Muscle of leg (tissue), 16 donors: ENCODE data around the gene B3GALNT2. TPM values are rescaled to one million over a fixed set of nuclear protein-coding genes. Genes with fewer than 3 reads are reported as not detected.
"Not testable (repeated sequence)": the region's sequence is repeated elsewhere in the genome, so short reads cannot be mapped to it uniquely, and the experiment has no call there.

Experiments used
- DNase-seq: peaks from one replicate; pipeline ENCODE4 v3.0.0; 2013
- H3K27ac ChIP-seq: one replicate; pipeline ENCODE4 v1.5.1; 2013; ENCODE audit warnings: mild to moderate bottlenecking, low read length, control low read depth
- H3K27me3 ChIP-seq: one replicate; pipeline ENCODE4 v1.6.1; 2013; ENCODE audit warnings: low read length; ENCODE audit not compliant: control insufficient read depth, insufficient read depth
- H3K36me3 ChIP-seq: one replicate; pipeline ENCODE4 v1.6.1; 2013; ENCODE audit warnings: low read length; ENCODE audit not compliant: control insufficient read depth, insufficient read depth
- H3K4me1 ChIP-seq: one replicate; pipeline ENCODE4 v1.6.1; 2013; ENCODE audit warnings: low read length; ENCODE audit not compliant: control insufficient read depth, insufficient read depth
- H3K4me3 ChIP-seq: one replicate; pipeline ENCODE4 v1.5.1; 2013; ENCODE audit warnings: low read length, control low read depth
- H3K9me3 ChIP-seq: replicated peaks from 2 replicates; pipeline ENCODE4 v1.6.1; 2013; ENCODE audit warnings: low read depth, low read length; ENCODE audit not compliant: control insufficient read depth
- WGBS: methylation state at CpG from one replicate; pipeline ENCODE4 v1.1.5; 2013; ENCODE audit warnings: missing lambda C conversion rate; ENCODE audit not compliant: insufficient coverage; 5-methylcytosine and 5-hydroxymethylcytosine counted together
- long read RNA-seq, 11 donors: transcript quantifications; one replicate each; lab custom pipeline, GENCODE V29; 2026
- polyA plus RNA-seq, 8 donors: library from polyadenylated mRNA; unstranded; fragments of 120-200 nt; gene quantifications; one replicate each; pipeline versions ENCODE4 v1.2.1 to v1.2.3, GENCODE V29; 2013; ENCODE audit warnings: inconsistent platforms in 1 of 8, low replicate concordance in 1 of 8; ENCODE audit not compliant: insufficient read length in 8 of 8, insufficient read depth in 1 of 8
- total RNA-seq: library from RNA; stranded (reverse); fragments of 120-200 nt; gene quantifications from one replicate; pipeline ENCODE4 v1.2.4, GENCODE V29; 2013

The B3GALNT2 gene
- total RNA-seq: 27.3 TPM
- polyA plus RNA-seq: 10 to 100 TPM; 12.9 to 30.2 (median 22.3) TPM
- long read RNA-seq, donor 1: 0 reads
- long read RNA-seq, donor 2, partial matches to known transcripts: 0 of 1 reads
- long read RNA-seq, donor 2, other reads (novel, unspliced or antisense): 0 of 1 reads
- long read RNA-seq, donor 3, partial matches to known transcripts: 5 of 8 reads
- long read RNA-seq, donor 3, other reads (novel, unspliced or antisense): 0 of 8 reads
- long read RNA-seq, donor 4, partial matches to known transcripts: 0 of 4 reads
- long read RNA-seq, donor 4, other reads (novel, unspliced or antisense): 0 of 4 reads
- long read RNA-seq, donor 5, transcript B3GALNT2-202 (12 exons, 2,015 nt): major isoform, 6 of 6 reads
- long read RNA-seq, donor 5, partial matches to known transcripts: 0 of 6 reads
- long read RNA-seq, donor 5, other reads (novel, unspliced or antisense): 0 of 6 reads
- long read RNA-seq, donor 6, partial matches to known transcripts: 0 of 4 reads
- long read RNA-seq, donor 6, other reads (novel, unspliced or antisense): 0 of 4 reads
- long read RNA-seq, donor 7, partial matches to known transcripts: 0 of 4 reads
- long read RNA-seq, donor 7, other reads (novel, unspliced or antisense): 0 of 4 reads
- long read RNA-seq, donor 8, partial matches to known transcripts: 0 of 2 reads
- long read RNA-seq, donor 8, other reads (novel, unspliced or antisense): 0 of 2 reads
- long read RNA-seq, donor 9: 0 reads
- long read RNA-seq, donor 10, partial matches to known transcripts: 0 of 4 reads
- long read RNA-seq, donor 10, other reads (novel, unspliced or antisense): 0 of 4 reads
- long read RNA-seq, donor 11: 0 reads

- Histone ChIP-seq H3K4me3 (peak within 1 kb of the TSS; percentile 73), H3K27ac (peak within 1 kb of the TSS; percentile 99), H3K36me3 (no peaks in the 10 kb centered on the region), H3K27me3 (no peaks in the 10 kb centered on the region), H3K9me3 (no peaks in the 10 kb centered on the region), H3K4me1 (peaks cover 2% of the 10 kb centered on the region)
- under 1% methylated on average over 47 of the region's 48 CpGs for WGBS
- no peak for DNase-seq
Measured at GRCh38 chr1:235504122-235504493, at the start of gene B3GALNT2. Gene B3GALNT2 (minus strand): TSS chr1:235504452. CDS start chr1:235504252, 200 bp downstream.

- WGBS: no CpG with 5 or more reads among the region's 5 CpGs
- Histone ChIP-seq H3K4me3 (no peak overlapping the region), H3K36me3 (no peaks in the 10 kb centered on the region), H3K27ac (no peak overlapping the region), H3K4me1 (no peaks in the 10 kb centered on the region), H3K27me3 (no peaks in the 10 kb centered on the region), H3K9me3 (no peaks in the 10 kb centered on the region)
- DNase-seq: peak; percentile 29
Measured at GRCh38 chr1:235553112-235553551, 48.9 kb upstream of the B3GALNT2 start.

- 87% methylated on average over 8 of the region's 10 CpGs for WGBS
- no peaks in the 10 kb centered on the region for H3K27me3 ChIP-seq
- H3K9me3 ChIP-seq: no peaks in the 10 kb centered on the region
- no peaks in the 10 kb centered on the region for H3K4me1 ChIP-seq
- no peak for DNase-seq
- no peak overlapping the region for H3K4me3 ChIP-seq
- H3K27ac ChIP-seq: no peak overlapping the region
- no peaks in the 10 kb centered on the region for H3K36me3 ChIP-seq
Measured at GRCh38 chr1:235552146-235552716, 48.0 kb upstream of the B3GALNT2 start.

GRCh38 chr1:235549351-235550139, 45.3 kb upstream of the B3GALNT2 start:
- no peak for DNase-seq
- no peak overlapping the region for H3K27ac ChIP-seq
- no peaks in the 10 kb centered on the region for H3K36me3 ChIP-seq
- H3K9me3 ChIP-seq: no peaks in the 10 kb centered on the region
- no peaks in the 10 kb centered on the region for H3K4me1 ChIP-seq
- no peaks in the 10 kb centered on the region for H3K27me3 ChIP-seq
- H3K4me3 ChIP-seq: no peak overlapping the region
- 47% methylated on average over 2 of the region's 13 CpGs for WGBS

GRCh38 chr1:235546369-235547155, 42.3 kb upstream of the B3GALNT2 start:
- H3K27me3 ChIP-seq, DNase-seq, H3K4me3 ChIP-seq, H3K27ac ChIP-seq, H3K4me1 ChIP-seq, H3K9me3 ChIP-seq, H3K36me3 ChIP-seq: not testable (repeated sequence)
- 36% methylated on average over 8 of the region's 10 CpGs for WGBS

- DNase-seq: no peak
- Histone ChIP-seq H3K27me3 (no peaks in the 10 kb centered on the region), H3K27ac (no peak overlapping the region), H3K4me1 (no peaks in the 10 kb centered on the region), H3K36me3 (no peaks in the 10 kb centered on the region), H3K9me3 (no peaks in the 10 kb centered on the region), H3K4me3 (no peak overlapping the region)
- WGBS: 94% methylated on average over 3 of the region's 9 CpGs
Measured at GRCh38 chr1:235545292-235545930, 41.2 kb upstream of the B3GALNT2 start.

GRCh38 chr1:235542845-235543244, 38.6 kb upstream of the B3GALNT2 start:
- not testable (repeated sequence) for H3K27ac ChIP-seq, H3K27me3 ChIP-seq, H3K4me1 ChIP-seq, H3K9me3 ChIP-seq, H3K4me3 ChIP-seq, H3K36me3 ChIP-seq, DNase-seq
- 100% methylated on average over 1 of the region's 7 CpGs for WGBS

GRCh38 chr1:235533476-235534168, 29.4 kb upstream of the B3GALNT2 start:
- Histone ChIP-seq H3K4me3 (no peak overlapping the region), H3K36me3 (no peaks in the 10 kb centered on the region)
- 80% methylated on average over 3 of the region's 8 CpGs for WGBS

More at GRCh38 chr1:235533476-235534168, 29.4 kb upstream of the B3GALNT2 start:
- DNase-seq: no peak
- Histone ChIP-seq H3K9me3 (no peaks in the 10 kb centered on the region), H3K4me1 (no peaks in the 10 kb centered on the region), H3K27ac (no peak overlapping the region), H3K27me3 (no peaks in the 10 kb centered on the region)
